GM12865 (cell line): Measurements from ENCODE around the gene GHRH.

Experiments used
- DNase-seq: peaks from one replicate; pipeline ENCODE4 v3.0.0; 2010; ENCODE audit warnings: low read depth
- H3K4me3 ChIP-seq: 2 replicates; pipeline ENCODE4 v1.5.1; 2011; ENCODE audit warnings: mild to moderate bottlenecking, low read depth, low read length, control low read depth
- TF ChIP-seq, protein P1 (sequence below): IDR thresholded peaks from 2 replicates; pipeline ENCODE4 v1.5.1; 2011; ENCODE audit warnings: low read length, control low read depth, low read depth, inconsistent platforms; ENCODE audit not compliant: insufficient read depth; ENCODE audit errors: missing control alignments

Gene GHRH

DNA sequence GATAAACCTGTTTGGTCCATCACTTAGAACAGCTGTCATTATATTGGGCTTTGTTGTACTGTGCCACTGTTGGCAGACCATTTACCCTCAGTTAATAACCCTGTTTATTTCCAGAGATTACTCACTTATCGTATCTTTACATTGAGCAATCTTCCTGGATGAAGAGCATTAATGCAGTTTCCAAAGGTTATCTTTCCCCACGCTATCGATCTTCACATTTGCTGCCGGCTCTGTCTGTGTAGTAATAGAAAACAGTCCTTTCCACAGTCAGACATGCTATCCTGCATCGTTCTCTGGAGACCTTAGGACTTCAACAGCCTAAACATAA is 27.4 kb downstream of the GHRH start:
- no peak for DNase-seq
- TF ChIP-seq, protein P1, sequence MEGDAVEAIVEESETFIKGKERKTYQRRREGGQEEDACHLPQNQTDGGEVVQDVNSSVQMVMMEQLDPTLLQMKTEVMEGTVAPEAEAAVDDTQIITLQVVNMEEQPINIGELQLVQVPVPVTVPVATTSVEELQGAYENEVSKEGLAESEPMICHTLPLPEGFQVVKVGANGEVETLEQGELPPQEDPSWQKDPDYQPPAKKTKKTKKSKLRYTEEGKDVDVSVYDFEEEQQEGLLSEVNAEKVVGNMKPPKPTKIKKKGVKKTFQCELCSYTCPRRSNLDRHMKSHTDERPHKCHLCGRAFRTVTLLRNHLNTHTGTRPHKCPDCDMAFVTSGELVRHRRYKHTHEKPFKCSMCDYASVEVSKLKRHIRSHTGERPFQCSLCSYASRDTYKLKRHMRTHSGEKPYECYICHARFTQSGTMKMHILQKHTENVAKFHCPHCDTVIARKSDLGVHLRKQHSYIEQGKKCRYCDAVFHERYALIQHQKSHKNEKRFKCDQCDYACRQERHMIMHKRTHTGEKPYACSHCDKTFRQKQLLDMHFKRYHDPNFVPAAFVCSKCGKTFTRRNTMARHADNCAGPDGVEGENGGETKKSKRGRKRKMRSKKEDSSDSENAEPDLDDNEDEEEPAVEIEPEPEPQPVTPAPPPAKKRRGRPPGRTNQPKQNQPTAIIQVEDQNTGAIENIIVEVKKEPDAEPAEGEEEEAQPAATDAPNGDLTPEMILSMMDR: no peak
- no peak overlapping the region for H3K4me3 ChIP-seq

DNA sequence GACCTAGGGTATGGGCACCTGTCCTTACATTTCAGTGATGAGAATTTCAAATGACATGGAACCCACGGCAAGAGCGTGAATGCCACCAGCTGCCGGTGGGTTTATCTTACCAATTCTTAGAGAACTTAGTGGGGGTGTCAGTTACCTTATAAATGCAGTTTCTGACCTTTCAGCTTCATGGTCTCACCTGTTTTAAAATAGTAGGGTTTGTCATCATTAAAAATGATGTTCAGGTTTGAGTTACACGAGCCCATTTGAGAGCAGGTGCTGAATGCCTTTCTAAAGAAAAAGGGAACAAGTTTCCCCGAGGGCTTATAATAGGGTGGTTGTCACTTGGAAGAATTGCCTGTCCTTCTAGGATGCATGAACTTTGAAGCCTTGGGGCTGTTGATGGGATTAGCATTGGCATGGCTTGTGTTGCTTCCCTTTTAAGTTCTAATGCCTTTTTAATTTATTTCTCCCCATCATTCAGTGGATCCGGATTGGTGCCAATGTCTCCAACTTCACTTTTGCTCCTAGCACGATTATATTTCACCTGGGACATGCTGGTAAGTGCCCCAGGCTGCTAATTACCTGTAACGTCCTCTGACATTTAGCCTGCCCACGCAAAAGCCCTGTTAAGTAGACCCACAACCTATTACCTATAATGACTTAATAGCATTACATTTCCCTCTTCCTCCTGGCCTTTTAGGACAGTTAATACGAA is 27.9 kb downstream of the GHRH start:
- DNase-seq: no peak
- TF ChIP-seq, protein P1: no peak
- no peak overlapping the region for H3K4me3 ChIP-seq

DNA sequence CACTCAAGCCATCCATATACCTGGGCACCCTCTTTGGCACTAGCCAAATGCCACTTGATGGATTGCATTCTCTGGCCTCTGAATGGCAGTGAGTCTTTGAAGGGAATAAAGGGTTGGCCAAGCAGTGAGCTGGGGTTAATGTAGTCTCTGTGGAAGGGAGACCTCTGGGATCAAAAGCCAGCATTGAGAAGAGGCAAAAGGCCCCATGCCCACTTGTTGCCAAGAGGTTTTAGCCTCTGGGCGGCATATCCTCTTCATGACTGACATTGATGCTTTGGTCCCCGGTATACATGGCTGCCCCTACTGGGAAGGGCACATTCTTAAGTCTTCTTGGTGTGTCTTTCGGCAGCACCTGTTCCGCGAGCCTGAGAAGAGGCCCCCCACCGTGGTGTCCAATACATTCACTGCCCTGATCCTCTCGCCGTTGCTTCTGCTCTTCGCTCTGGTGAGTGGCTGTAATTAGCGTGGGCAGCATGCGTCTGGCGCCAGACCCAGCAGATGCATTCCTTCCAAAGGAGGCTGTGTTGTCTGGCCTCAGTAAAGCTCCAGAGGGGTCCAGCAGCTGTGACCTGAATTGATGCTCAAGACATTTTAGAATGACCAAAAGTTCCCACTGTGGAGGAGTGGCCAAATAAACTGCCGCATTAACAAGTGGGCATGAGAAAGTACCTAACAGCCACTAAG is 29.5 kb downstream of the GHRH start:
- TF ChIP-seq, protein P1: no peak
- no peak overlapping the region for H3K4me3 ChIP-seq
- no peak for DNase-seq

DNA sequence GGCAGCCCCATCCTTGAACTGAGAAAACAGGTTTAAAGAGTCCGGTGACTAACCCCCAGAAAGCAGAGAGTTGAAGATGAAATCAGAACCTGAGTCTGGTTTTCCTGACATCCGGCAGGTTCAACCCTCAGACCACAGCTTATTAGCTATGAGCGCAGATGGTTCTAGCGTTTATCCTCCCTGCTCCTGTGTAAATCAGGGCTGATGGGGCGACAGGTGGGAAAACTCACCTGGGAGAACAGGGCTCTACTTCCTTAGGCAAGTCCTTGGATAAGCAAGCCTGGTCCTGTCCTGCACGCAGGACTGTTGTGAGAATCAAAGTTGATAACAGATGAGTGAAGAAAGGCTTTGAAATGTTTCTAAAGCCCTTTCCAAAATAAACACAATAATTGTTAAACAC is 31.4 kb downstream of the GHRH start:
- no peak for DNase-seq
- no peak overlapping the region for H3K4me3 ChIP-seq
- TF ChIP-seq, protein P1: no peak

DNA sequence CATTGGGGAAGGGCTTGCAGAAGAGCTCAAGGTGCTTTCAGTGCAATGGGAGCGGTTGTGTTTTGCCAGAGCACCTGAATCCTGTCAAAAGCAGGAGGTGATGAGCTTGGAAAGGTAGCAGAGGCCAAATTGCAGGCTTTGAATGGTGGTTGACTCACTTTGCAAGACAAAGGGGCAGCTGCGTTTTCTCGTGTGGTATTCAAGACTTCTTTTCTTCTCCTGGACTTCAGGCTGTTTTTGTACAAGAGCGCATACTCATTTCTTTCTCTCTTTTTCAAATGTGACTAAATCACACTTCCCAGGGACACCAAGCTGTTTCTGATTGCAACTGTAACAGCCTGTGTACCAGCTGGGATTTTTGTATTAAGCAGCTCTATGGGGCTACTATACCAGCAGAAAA is 32.3 kb downstream of the GHRH start:
- DNase-seq: no peak
- TF ChIP-seq, protein P1: no peak
- H3K4me3 ChIP-seq: no peak overlapping the region

DNA sequence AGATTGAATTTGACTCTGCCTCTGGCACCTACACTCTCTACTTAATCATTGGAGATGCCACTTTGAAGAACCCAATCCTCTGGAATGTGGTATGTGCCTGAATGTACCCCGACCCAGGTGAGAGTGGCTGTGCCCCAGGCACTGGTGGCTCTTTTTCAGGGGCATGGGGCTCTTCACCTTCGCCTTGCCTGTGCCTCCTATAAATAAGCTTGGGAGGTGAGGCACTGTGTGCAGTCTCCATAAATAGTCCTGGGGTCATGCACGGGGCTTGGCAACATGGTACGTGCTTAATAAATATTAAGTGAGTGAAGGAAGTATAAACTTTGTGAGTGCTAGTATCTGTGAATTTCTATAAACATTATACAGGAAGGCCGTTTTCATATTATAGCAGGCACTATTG is 33.0 kb downstream of the GHRH start:
- no peak overlapping the region for H3K4me3 ChIP-seq
- TF ChIP-seq, protein P1: no peak
- no peak for DNase-seq

DNA sequence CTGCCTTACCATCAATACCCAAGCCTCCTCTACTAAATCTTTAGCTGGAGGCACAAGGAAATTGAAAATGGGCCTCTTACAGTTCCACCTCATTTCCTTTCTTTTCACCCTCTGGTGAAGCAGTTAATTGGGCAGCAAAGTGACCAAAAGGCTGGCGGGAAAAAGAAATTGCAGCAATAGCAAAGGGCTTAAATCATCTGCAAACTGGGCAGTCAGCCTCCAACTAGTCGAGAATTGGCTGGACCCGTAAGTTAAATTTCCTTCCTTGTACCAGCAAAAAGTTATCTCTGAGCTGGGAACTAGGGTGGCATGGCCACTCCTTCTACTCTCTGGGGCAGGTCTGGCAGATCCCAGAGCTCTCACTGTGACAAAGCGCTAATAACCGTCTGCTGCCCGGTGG is 33.5 kb downstream of the GHRH start:
- no peak overlapping the region for H3K4me3 ChIP-seq
- TF ChIP-seq, protein P1: no peak
- DNase-seq: no peak
